HCT116 (cell line): ENCODE results near the gene COL26A1. TPM values are rescaled to one million over a fixed set of nuclear protein-coding genes. Genes with fewer than 3 reads are reported as not detected.

ENCODE experiments used
- ATAC-seq: fragments of 200-7000 bp; cut with Tn5 transposase; 2 replicates; pipeline ENCODE4 v1.9.1; 2020; ENCODE audit warnings: mild to moderate bottlenecking, moderate library complexity
- BruUV-seq: library from RNA; stranded (reverse); fragments of 400-500 nt; replicated peaks from 2 replicates; lab custom pipeline; 2021; lab: Mats Ljungman, UMichigan
- CTCF ChIA-PET: fragments of 300-600 bp; sonication (Branson Sonifier 250); formaldehyde crosslinking; loops from one replicate; lab custom pipeline; 2021; ENCODE audit warnings: antibody characterized with exemption; lab: Charles Lee
- POLR2A ChIA-PET: fragments of 300-600, 350-600 bp; sonication (Branson Sonifier 250); formaldehyde crosslinking; loops from one replicate; lab custom pipeline; 2021; ENCODE audit warnings: antibody characterized with exemption; lab: Charles Lee
- RAD21 ChIA-PET, 2 experiments: fragments of 300-600 bp; sonication (Branson Sonifier 250); formaldehyde crosslinking; loops; one replicate each; lab custom pipeline; 2023; ENCODE audit warnings: low total read pairs in 2 of 2; ENCODE audit not compliant: uncharacterized antibody in 2 of 2, unreplicated experiment in 2 of 2, low non-redundant PET in 1 of 2; lab: Charles Lee
- DNase-seq: peaks from one replicate; pipeline ENCODE4 v3.0.0-alpha.2; 2010; ENCODE audit warnings: low read depth, low spot score
- H2AFZ ChIP-seq: fragments of 200-600 bp; shearing (Covaris generic), sonication (generic); 2 replicates; pipeline ENCODE4 v1.6.1; 2017; ENCODE audit warnings: low read depth, mixed run types, mixed read lengths, antibody characterized with exemption, low read length; ENCODE audit not compliant: poor library complexity, severe bottlenecking
- H3K27ac ChIP-seq: 2 replicates; pipeline ENCODE4 v1.5.1; 2012; ENCODE audit warnings: low read depth, low read length
- H3K27me3 ChIP-seq: fragments of 200-600 bp; sonication (generic); 2 replicates; pipeline ENCODE4 v1.6.1; 2016; ENCODE audit warnings: mixed run types, low read length, mixed read lengths; ENCODE audit not compliant: insufficient read depth
- H3K36me3 ChIP-seq, 2 experiments: fragments of 200-500 bp in 1 of 2; fragments of 200-600 bp in 1 of 2; sonication (Bioruptor generic) in 1 of 2; sonication (generic) in 1 of 2; 2 replicates each; pipeline versions ENCODE4 v1.5.1 to v1.6.1; 2014 to 2016; ENCODE audit warnings: low read length in 2 of 2, inconsistent platforms in 1 of 2, mixed read lengths in 1 of 2, mixed run types in 1 of 2; ENCODE audit not compliant: insufficient read depth in 2 of 2, control insufficient read depth in 1 of 2
- H3K4me1 ChIP-seq, 2 experiments: fragments of 200-600 bp in 1 of 2; sonication (generic) in 1 of 2; 2 replicates each; pipeline versions ENCODE4 v1.5.1 to v1.6.1; 2012 to 2017; ENCODE audit warnings: low read length in 2 of 2, inconsistent platforms in 1 of 2, mild to moderate bottlenecking in 1 of 2, mixed read lengths in 1 of 2, mixed run types in 1 of 2, moderate library complexity in 1 of 2; ENCODE audit not compliant: insufficient read depth in 2 of 2, control insufficient read depth in 1 of 2
- H3K4me2 ChIP-seq: fragments of 200-600 bp; sonication (generic); 2 replicates; pipeline ENCODE4 v1.6.1; 2017; ENCODE audit warnings: mixed run types, low read length, mixed read lengths
- H3K4me3 ChIP-seq, 2 experiments: fragments of 200-600 bp in 1 of 2; sonication (generic) in 1 of 2; replicated peaks in 1 of 2; 2 replicates each; pipeline ENCODE4 v1.5.1; 2011 to 2016; ENCODE audit warnings: low read length in 2 of 2, control low read depth in 1 of 2, low read depth in 1 of 2, mild to moderate bottlenecking in 1 of 2, mixed read lengths in 1 of 2, mixed run types in 1 of 2
- H3K79me2 ChIP-seq: fragments of 200-600 bp; sonication (generic); 2 replicates; pipeline ENCODE4 v1.6.1; 2017; ENCODE audit warnings: mild to moderate bottlenecking, mixed run types, low read length, moderate library complexity, mixed read lengths; ENCODE audit not compliant: insufficient read depth
- H3K9ac ChIP-seq: fragments of 200-600 bp; sonication (generic); 2 replicates; pipeline ENCODE4 v1.6.1; 2016; ENCODE audit warnings: low read length, mixed read lengths
- H3K9me2 ChIP-seq: fragments of 200-600 bp; sonication (generic), shearing (Covaris generic); 2 replicates; pipeline ENCODE4 v1.6.1; 2017; ENCODE audit warnings: mixed run types, mild to moderate bottlenecking, moderate library complexity; ENCODE audit not compliant: insufficient read depth
- H3K9me3 ChIP-seq, 2 experiments: fragments of 200-500 bp in 1 of 2; fragments of 200-600 bp in 1 of 2; sonication (Bioruptor generic) in 1 of 2; sonication (generic) in 1 of 2; 2 replicates each; pipeline ENCODE4 v1.6.1; 2014 to 2017; ENCODE audit warnings: low read length in 2 of 2, mixed read lengths in 2 of 2, inconsistent platforms in 1 of 2, low read depth in 1 of 2, mild to moderate bottlenecking in 1 of 2, mixed run types in 1 of 2, moderate library complexity in 1 of 2; ENCODE audit not compliant: control insufficient read depth in 1 of 2, insufficient read depth in 1 of 2
- H4K20me1 ChIP-seq: fragments of 200-600 bp; sonication (generic), shearing (Covaris generic); 2 replicates; pipeline ENCODE4 v1.6.1; 2017; ENCODE audit warnings: mixed run types, mild to moderate bottlenecking, moderate library complexity; ENCODE audit not compliant: insufficient read depth
- CBX3 ChIP-seq: IDR thresholded peaks from 2 replicates; pipeline ENCODE4 v1.6.1; 2012; ENCODE audit warnings: low read depth
- CTCF ChIP-seq, 3 experiments: fragments of 200-600 bp in 1 of 3; sonication (generic) in 1 of 3; IDR thresholded peaks in 2 of 3; conservative IDR thresholded peaks in 1 of 3; 2 replicates each; pipeline ENCODE4 v1.5.1; 2012 to 2017; ENCODE audit warnings: low read depth in 2 of 3, low read length in 2 of 3, antibody characterized with exemption in 1 of 3, borderline replicate concordance in 1 of 3, control low read depth in 1 of 3, mild to moderate bottlenecking in 1 of 3, mixed read lengths in 1 of 3, mixed run types in 1 of 3, moderate library complexity in 1 of 3; ENCODE audit not compliant: insufficient read depth in 1 of 3
- ELF1 ChIP-seq: IDR thresholded peaks from 2 replicates; pipeline ENCODE4 v1.6.1; 2012; ENCODE audit warnings: low read depth, borderline replicate concordance
- FOSL1 ChIP-seq: IDR thresholded peaks from 2 replicates; pipeline ENCODE4 v1.6.1; 2012; ENCODE audit warnings: low read depth
- JUND ChIP-seq: IDR thresholded peaks from 2 replicates; pipeline ENCODE4 v1.6.1; 2012
- POLR2A ChIP-seq: IDR thresholded peaks from 2 replicates; pipeline ENCODE4 v1.7.0; 2011; ENCODE audit warnings: borderline replicate concordance; ENCODE audit not compliant: insufficient read depth, insufficient read length; ENCODE audit errors: extremely low read depth
- POLR2AphosphoS5 ChIP-seq: IDR thresholded peaks from 2 replicates; pipeline ENCODE4 v1.6.1; 2011; ENCODE audit warnings: mild to moderate bottlenecking, low read depth, low read length, moderate library complexity
- SIN3A ChIP-seq: IDR thresholded peaks from 2 replicates; pipeline ENCODE4 v1.6.1; 2012; ENCODE audit warnings: low read depth
- YY1 ChIP-seq: IDR thresholded peaks from 2 replicates; pipeline ENCODE4 v1.6.1; 2011; ENCODE audit warnings: low read length, low read depth, moderate library complexity, mild to moderate bottlenecking; ENCODE audit not compliant: insufficient replicate concordance; ENCODE audit errors: extremely low read depth
- ZNF274 ChIP-seq: fragments of 200-500 bp; sonication (Bioruptor generic); IDR thresholded peaks from 2 replicates; pipeline ENCODE4 v1.6.1; 2014; ENCODE audit warnings: mild to moderate bottlenecking, low read depth, low read length, inconsistent platforms
- intact Hi-C: fragments of 100-400 bp; cut with micrococcal nuclease; formaldehyde crosslinking; loops from 2 replicates; pipeline ENCODE4 v1.10.0; 2022
- total RNA-seq: library from RNA; stranded (reverse); gene quantifications from one replicate; pipeline ENCODE4 v1.2.1, GENCODE V29; 2021; ENCODE audit not compliant: unreplicated experiment
- TF ChIP-seq, protein P1 (sequence below): IDR thresholded peaks from 2 replicates; pipeline ENCODE4 v1.6.1; 2011; ENCODE audit warnings: mild to moderate bottlenecking, low read length, moderate library complexity; ENCODE audit not compliant: insufficient replicate concordance; ENCODE audit errors: extremely low read depth

The COL26A1 gene
- total RNA-seq, 1 experiment from 2014 or later, result 0.27 TPM

DNA sequence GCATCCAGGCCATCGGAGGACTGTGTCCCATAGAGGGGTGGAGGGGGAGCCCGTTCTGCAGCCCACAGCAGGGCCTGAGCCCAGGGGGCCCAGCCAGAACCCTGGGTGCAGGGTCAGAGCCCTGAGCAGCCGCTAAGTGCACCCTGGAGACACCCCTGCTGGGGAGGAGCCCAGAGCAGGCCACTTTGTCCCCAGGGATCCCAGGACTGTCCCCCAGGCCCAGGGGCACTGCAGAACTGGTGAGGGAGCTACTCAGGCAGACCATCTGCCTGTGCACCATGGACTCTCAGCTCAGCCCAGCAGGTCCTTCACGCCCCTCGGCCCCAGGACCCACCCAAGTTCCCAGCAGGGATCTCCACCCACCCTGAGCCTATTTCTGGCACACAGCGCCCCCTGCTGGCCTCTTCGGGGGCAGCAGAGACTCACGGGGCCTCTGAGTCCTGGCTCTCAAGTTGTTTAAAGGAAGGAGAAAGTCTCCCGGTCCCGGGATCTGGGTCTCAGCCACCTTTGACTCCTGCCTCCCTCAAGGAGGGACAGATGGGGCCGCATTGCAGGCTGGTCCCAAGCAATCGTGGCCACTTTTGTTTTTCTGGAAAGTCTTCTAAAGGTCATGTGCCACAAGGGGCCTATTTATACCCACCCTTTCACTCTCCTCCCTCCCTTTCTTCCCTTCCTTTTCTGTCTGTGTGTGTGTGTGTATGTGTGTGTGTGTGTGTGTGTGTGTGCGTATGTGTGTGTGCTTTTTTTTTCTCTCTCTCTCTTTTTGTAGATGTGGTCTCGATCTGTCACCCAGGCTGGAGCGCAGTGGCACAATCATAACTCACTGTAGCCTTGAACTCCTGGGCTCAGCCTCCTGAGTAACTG lies 176.2 kb downstream of the COL26A1 start (continued):
- TF ChIP-seq, protein P1, sequence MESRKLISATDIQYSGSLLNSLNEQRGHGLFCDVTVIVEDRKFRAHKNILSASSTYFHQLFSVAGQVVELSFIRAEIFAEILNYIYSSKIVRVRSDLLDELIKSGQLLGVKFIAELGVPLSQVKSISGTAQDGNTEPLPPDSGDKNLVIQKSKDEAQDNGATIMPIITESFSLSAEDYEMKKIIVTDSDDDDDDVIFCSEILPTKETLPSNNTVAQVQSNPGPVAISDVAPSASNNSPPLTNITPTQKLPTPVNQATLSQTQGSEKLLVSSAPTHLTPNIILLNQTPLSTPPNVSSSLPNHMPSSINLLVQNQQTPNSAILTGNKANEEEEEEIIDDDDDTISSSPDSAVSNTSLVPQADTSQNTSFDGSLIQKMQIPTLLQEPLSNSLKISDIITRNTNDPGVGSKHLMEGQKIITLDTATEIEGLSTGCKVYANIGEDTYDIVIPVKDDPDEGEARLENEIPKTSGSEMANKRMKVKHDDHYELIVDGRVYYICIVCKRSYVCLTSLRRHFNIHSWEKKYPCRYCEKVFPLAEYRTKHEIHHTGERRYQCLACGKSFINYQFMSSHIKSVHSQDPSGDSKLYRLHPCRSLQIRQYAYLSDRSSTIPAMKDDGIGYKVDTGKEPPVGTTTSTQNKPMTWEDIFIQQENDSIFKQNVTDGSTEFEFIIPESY, result no peak
- no peak for TF ChIP-seq JUND
- peak; percentile 70 to 96 (median 95) for TF ChIP-seq CTCF (IDR thresholded peaks at IDR 0.05 in 2 of 3, conservative IDR thresholded peaks at IDR 0.05 in 1 of 3; ENCODE audit: borderline replicate concordance in 1 of 3, insufficient read depth in 1 of 3, low read depth in 2 of 3, low read length in 2 of 3)
- TF ChIP-seq FOSL1, result no peak

DNA sequence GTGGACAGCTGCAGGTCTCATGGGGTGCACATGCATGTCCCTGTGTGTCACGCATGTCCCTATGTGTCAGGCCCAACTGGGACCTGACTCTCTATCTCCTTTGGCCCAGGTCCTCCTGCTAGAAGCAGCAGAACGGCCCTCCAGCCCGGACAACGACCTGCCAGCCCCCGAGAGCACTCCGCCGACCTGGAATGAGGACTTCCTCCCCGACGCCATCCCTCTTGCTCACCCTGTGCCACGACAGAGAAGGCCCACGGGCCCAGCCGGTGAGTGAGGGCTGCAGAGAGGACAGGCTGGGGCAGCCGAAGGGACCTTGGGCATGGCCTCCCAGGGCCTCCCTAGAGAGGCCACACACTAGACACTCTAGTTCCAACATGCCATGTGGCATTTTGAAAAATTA lies 177.1 kb downstream of the COL26A1 start:
- ChIA-PET POLR2A (no interaction called here), CTCF (interaction anchor here (0.6 to 1.5 kb wide), 2 partner anchors 63 to 110 kb away, joined by 4 to 6 read pairs; no protein-coding TSS in a partner anchor), RAD21 (no interaction called here)
- Histone ChIP-seq H3K36me3 (no peaks in the 10 kb centered on the region), H3K4me1 (peaks cover 25 to 42% of the 10 kb centered on the region in 2 experiments), H3K4me2 (no peak overlapping the region), H2AFZ (no peak overlapping the region), H3K9ac (no peak overlapping the region), H3K27me3 (no peaks in the 10 kb centered on the region), H4K20me1 (no peaks in the 10 kb centered on the region), H3K4me3 (no peak overlapping the region), H3K9me3 (no peaks in the 10 kb centered on the region), H3K9me2 (no peaks in the 10 kb centered on the region), H3K27ac (no peak overlapping the region), H3K79me2 (no peaks in the 10 kb centered on the region)
- DNase-seq (no peak), ATAC-seq (no peak)
- intact Hi-C loops, result loop anchor here (5.0 kb wide), 1 partner anchor 148 kb away; no protein-coding TSS in a partner anchor
- TF ChIP-seq SIN3A, result no peak
- TF ChIP-seq CBX3, result no peak
- TF ChIP-seq POLR2A, result no peak
- TF ChIP-seq FOSL1, result no peak
- TF ChIP-seq ELF1, result no peak
- no peak for TF ChIP-seq JUND
- TF ChIP-seq ZNF274, result no peak
- TF ChIP-seq POLR2AphosphoS5, result no peak
- no peak for TF ChIP-seq YY1
- BruUV-seq, result no TSS peak
